HG02938 (cell line): ENCODE measurements around the gene STRIP2.
"Not testable (repeated sequence)": the region's sequence is repeated elsewhere in the genome, so short reads cannot be mapped to it uniquely, and the experiment has no call there.

Experiments used
- ATAC-seq: cut with Tn5 transposase; IDR thresholded peaks from one replicate; pipeline ENCODE4 v1.9.1; 2021; ENCODE audit warnings: mild to moderate bottlenecking, moderate library complexity; ENCODE audit not compliant: unreplicated experiment

The STRIP2 gene

DNA sequence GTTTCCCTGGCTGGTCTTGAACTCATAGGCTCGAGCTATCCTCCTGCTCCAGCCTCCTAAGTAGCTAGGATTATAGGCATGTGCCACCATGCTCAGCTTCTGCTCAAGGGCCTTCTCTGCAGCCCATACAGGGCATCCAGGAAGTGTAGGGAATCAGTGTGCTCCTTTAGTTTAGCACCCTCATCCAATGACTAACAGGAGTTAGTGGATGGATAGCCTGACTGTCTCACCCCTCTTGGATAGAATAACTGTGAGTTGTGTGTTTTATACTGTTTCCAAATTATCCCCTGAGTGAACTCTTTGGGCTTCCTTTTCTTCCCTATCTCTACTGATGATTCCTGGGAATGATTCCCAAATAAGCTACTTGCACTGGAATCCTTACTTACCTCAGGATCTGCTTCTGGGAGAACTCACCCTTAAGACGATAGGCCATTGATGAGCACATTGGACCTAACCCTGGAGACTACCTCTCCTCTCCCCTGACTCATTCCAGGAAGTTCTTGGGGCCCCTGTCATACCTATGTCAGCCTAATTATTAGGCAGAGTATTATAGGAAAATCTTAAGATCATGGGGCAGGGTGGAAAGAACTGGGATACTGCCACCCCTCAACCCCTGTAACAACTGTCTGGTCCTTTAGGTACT is 18.5 kb downstream of the STRIP2 start:
- no peak for ATAC-seq

DNA sequence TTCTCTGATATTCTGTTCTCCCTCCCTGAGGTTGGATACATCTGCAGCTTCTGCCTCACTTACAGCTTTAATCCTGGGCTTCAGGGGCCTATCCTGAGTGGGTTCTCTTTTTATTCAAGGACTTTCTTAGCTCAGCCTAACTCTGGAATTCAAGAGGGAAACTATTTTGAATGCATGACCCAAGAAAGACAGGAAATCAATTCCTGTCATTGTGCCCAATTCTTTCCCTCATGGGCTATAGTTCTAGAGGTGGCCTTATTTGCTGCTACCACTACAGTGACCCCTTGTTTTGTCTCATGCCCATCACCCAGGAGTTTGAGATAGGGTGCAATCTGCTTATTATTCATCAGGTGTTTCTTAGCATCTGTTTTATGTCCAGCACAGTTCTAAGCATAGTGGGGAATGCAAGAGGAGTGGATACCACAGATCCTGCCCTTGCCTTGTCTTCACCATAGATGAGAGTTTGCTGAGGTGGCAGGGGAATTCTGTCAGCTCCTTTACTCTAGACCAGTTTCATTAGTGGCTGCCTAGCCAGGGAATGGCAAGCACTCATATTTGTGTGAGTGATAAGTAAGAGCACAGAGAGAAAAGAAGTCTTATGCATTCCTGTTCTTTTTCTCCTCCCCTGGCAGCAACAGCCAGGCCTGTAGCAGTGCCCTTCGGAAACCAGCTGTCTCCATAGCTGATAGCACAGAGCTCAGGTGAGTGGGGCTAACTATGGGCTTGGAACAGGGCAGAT is 19.4 kb downstream of the STRIP2 start:
- ATAC-seq: no peak

DNA sequence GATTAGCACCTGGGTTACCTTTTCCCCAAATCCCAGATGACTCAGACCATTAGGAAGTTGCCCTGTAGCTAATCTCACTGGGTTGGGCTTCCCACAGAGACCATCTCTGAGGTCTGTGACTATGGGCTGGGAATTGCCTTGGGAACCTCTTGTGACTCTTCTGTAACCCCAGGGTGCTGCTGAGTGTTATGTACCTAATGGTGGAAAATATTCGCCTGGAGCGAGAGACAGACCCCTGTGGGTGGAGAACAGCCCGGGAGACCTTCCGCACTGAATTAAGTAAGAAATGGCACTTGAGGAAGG is 20.0 kb downstream of the STRIP2 start:
- ATAC-seq: no peak

DNA sequence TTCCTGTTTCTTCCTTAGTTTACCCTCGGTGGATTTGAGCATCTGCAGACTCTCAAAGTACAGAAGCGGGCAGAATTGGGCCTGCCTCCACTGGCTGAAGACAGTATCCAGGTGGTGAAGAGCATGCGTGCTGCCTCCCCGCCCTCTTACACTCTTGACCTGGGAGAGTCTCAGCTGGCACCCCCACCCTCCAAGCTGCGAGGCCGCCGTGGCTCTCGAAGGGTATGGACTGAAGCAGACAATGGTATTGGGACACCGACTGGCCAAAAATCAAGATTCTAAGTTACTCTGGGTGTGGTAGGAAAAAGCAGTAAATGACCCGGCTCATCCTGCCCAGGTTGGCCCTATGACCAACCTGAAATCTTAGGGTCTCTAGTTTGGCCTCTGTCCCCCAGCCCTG is 22.2 kb downstream of the STRIP2 start:
- ATAC-seq: no peak

DNA sequence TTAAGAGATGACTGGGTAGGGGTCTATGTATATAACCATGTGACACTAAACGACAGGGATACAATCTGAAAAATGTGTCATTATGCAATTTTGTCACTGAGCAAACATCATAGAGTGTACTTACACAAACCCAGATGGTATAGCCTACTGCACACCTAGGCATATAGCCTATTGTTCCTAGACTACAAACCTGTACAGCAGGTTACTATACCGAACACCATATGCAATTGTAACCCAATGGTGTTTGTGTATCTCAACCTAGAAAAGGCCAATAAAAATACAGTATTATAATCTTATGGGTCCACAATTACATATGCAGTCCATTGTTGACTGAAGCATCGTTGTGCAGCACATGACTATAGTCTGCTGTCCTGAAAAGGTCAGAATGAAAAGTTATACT is 22.9 kb downstream of the STRIP2 start:
- ATAC-seq: no peak

DNA sequence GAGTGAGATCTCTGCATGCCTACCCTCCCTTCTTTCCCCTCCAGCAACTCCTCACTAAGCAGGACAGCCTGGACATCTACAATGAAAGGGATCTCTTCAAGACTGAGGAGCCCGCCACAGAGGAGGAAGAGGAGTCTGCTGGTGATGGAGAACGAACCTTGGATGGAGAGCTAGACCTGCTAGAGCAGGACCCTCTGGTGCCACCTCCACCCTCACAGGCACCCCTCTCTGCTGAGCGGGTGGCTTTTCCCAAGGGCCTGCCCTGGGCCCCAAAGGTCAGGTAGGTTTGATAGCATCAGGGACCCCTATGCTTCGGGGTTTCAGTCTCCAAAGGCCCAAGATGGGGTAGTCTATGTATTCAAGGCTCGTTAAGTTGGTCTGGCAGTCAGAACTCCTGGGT is 23.9 kb downstream of the STRIP2 start:
- ATAC-seq: no peak

DNA sequence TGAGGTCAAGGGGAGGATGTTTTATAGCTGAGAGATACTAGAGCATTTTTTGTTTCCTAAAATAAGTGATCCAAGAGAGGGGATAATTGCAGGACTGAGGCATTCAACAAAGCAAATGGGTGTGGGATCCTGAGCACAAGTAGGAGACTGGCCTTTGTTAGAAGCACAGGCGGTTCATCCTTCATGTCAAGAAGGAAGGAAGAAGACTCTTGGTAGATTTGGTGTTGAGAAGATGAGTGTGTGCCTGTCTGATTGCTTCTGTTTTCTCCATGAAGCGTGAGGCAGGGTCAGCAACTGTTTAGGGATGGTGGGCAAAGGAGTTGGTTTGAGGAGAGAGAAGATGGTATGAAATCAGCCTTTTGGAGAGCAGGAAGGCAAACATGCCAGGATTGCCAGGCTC is 27.6 kb downstream of the STRIP2 start:
- ATAC-seq: no peak

DNA sequence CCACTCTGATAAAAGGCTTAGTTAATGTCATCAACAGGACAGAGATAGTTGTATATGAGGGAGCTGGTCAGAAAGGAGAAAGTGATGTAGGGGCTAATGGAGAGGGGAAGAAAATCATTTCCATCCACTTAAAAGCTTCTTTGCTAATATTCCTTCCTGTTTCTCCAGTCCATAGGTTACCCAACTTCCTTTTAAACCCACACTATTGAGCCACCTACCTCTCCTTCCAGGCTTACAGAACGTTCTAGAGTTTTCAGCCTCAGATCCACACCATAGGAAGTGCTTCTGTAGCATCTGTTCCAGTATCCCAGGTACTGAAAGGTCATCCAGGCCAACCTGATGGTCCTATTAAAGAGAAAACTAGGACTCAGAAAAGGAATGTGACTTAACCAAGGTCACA is 28.2 kb downstream of the STRIP2 start:
- no peak for ATAC-seq

DNA sequence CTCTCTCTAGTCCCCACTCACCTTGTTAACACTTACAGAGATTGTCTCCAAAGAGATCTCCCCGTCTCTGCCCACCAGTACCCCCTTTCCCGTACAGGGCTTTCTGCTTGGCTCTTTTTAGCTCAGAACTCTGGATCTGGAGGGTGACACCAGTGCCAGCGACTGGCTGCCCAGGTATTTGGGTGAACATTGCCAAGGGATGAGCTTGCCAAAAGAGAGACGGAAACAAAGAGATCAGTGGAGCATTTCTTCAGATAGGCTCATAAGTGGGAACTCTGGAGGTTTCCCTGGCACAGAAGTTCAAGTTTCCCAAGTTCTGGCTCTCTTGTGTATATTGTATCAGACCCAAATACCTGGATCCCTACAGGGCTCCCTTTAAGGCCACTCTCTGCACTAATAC is 30.0 kb downstream of the STRIP2 start:
- ATAC-seq: no peak

DNA sequence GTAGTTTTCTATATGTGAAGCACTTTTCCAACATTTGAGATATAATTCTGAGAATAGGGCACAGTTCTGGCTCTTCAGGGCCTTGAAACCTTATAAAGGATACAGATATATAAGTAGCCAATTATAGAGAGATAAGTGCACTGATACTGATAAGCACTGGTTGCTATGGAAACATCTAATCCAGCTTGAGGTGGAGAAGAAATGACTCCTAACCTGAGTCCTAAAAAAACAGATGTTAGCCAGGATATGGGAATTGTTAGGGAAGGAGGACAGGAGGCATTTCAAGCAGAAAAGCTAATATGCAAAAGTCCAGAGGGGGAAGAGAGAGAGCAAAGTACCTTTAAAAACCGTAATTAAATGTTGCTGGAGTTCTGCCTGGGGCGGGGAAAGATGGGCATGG is 30.8 kb downstream of the STRIP2 start:
- no peak for ATAC-seq

DNA sequence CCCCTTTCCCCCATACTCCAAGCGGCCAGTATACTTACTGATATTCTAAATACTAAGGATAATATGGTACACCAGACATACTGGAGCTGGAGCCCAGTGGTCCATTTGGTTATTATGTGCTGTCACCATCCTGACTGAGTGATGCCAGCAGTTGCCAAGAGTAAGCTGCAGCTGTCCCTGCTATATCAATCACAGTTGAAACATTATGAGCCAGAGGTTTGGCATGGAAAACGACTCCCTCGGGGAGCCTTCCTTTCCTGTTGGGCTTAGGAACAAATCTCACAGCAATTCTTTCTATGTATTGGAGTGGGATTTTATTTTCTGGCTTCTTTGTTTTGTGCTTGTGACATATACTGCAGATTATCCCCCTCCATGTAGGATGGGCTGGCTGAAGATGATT is 32.6 kb downstream of the STRIP2 start:
- ATAC-seq: no peak

DNA sequence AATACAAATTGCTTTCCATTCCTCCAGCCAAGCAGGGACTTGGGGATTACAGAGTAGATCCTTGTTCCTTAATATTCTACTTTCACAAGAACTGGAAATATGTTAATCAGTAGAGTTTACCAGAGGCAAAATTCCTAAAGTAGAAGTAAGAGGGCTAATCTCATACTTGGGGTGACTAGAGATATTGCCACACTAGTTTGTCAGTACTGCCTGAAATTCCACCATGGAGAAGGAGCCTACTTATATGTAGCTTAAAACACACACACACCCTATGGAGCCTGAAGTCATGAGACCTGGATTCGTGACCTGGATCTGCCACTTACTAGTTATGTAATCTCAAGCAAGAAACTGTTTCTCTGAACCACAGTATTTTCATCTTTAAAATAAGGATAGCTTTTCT is 33.9 kb downstream of the STRIP2 start:
- ATAC-seq: no peak

DNA sequence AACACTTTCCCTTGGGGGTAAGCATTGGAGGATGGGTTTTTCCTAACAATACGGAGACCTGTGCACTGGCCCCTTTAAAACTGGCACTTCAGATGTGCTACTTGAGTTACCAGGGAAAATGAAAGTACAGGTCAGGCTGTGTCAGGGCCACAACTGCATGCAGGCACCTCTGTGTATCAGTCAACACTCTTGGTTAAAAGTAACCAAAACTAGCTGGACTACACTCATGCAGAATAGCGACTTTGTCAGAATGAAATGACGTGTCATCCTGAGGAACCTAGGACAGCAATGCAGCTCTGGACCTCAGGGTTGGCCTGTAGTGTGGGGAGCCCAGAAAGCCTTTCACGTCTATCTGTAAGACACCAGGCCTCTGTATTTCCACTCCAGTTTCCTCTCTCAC is 34.3 kb downstream of the STRIP2 start:
- no peak for ATAC-seq

DNA sequence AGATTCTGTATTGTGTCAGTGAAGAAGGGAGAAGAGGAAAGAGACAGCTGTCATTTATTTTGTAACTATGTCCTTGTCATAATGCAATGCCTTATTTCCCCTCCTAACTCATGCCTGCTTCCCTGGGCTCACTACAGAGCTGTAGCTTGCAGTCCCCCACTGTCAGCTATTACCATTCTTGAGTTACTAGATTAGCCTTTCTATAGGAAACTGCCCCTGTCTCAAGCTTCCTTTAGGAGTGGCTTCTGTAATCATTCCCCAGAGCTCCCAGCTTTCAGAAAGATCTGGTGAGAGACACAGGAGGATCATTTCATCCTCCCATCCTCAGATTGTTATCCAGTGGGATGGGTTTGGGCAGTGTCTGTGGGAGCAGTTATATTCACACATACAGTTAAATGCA is 35.7 kb downstream of the STRIP2 start:
- no peak for ATAC-seq

DNA sequence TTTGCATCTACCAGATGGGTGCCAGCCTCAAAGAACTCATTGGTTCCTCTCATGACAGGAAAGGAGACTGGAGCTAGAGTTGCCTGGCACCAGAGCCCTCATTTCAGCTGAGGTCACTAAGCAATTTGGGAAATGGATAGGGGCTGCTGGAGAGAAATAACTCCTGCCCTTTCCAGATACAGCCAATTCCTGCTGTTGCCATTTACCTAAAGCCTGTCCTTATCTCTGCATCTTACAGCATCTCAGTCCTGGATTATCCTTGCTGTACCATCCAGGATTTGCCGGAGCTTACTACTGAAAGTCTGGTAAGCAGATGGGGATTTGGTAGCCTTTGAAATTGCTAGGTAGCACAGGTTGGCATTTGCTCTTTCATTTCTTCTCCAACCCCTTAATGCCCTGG is 36.2 kb downstream of the STRIP2 start:
- no peak for ATAC-seq

DNA sequence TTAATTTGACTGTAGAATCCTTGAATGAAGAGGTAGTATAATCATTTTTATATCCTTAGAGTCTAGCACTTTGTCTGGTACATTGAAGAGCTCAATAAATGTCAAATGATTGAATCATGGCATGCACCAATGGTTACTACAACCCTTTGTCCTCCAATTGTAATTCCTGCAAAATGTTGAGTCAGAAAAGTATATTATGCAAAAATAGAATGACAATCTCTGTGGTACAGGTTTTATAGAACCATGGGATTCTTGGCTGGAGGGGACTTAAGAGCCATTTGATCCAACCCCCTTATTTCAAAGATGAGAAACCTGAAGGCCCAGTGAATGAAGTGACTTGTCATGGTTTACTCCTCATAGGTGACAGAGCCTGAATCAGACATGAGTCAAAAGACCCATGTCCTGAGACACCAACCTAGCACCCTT is 37.2 kb downstream of the STRIP2 start:
- ATAC-seq: no peak

DNA sequence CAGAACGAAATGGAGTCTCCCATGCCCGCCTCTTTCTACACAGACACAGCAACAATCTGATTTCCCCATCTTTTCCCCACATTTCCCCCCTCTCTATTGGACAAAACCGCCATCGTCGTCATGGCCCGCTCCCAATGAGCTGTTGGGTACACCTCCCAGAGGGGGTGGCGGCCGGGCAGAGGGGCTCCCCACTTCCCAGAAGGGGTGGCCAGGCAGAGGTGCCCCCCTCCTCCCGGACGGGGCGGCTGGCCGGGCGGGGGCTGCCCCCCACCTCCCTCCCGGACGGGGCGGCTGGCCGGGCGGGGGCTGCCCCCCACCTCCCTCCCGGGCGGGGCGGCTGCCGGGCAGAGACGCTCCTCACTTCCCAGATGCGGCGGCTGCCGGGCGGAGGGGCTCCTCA is 41.7 kb downstream of the STRIP2 start:
- ATAC-seq: not testable (repeated sequence)

DNA sequence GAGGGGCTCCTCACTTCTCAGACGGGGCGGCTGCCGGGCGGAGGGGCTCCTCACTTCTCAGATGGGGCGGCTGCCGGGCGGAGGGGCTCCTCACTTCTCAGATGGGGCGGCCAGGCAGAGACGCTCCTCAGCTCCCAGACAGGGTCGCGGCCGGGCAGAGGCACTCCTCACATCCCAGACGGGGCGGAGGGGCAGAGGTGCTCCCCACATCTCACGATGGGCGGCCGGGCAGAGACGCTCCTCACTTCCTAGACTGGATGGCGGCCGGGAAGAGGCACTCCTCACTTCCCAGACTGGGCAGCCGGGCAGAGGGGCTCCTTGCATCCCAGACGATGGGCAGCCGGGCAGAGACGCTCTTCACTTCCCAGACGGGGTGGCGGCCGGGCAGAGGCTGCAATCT is 42.2 kb downstream of the STRIP2 start:
- not testable (repeated sequence) for ATAC-seq

DNA sequence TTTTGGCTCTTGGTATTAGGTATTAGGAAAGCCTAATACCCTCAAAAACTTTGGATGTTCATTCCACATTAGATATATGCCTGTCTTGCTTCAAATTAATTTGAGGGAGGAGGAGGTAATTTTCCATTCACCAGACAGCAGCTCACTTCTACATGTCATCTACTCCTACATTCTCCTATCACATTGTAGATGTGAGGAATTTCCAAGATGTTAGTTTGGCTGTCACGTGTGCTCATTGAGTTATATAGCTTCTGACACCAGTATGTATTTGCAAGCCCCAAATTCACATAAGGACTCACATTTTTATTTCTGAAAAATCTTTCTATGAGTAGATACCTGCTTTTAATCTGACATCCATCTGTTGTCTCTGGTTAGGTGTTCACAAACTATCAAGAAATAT is 45.6 kb downstream of the STRIP2 start:
- ATAC-seq: no peak

DNA sequence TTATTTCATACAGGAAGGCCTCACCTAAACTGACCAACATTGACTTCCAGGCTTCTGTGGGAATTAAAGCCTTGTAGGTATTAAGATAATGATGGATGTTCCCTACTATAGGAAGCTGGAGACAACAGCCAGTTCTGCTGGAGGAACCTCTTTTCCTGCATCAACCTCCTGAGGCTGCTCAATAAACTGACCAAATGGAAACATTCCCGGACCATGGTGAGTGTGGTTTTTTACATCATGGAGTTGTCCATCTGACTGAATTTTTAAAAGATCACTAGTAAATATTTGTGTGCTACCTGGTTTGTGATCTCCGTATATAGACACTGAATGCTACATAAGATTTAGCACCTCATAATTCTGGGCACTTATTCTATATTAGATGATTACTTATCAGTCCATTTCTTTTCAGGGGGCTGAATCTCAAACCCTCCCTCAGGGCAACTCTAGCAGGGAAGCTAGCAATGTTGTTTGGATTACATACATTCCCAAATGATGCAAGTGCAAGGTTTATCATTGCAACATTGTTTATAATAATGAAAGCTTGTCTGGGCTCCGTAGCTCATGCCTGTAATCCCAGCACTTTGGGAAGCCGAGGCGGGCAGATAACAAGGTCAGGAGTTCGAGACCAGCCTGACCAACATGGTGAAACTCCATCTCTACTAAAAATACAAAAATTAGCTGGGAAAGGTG is 46.6 kb downstream of the STRIP2 start:
- ATAC-seq: no peak

DNA sequence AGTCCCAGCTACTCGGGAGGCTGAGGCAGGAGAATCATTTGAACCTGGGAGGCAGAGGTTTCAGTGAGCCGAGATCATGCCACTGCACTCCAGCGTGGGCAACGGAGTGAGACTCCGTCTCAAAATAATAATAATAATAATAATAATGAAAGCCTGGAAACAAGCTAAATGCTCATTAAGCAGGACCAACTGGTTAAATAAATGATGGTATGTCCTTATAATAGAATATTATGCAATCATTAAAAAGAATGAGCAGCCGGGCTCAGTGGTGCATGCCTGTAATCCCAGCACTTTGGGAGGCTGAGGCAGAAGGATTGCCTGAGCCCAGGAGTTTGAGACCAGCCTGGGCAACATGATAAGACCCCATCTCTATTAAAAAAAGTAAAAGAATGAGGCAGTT is 47.1 kb downstream of the STRIP2 start:
- ATAC-seq: not testable (repeated sequence)

DNA sequence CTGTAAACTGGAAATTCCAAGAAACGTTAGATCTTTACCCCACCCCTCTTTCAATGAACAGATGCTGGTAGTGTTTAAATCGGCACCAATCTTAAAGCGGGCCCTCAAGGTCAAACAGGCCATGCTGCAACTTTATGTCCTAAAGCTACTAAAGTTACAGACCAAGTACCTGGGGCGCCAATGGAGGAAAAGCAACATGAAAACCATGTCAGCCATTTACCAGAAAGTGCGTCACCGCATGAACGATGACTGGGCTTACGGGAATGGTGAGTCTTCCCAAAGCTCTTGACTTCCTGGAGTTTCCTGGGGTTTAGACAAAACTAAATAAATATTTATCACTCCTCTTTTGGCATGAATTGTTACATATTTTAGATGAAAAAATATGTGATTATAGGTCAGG is 48.5 kb downstream of the STRIP2 start:
- ATAC-seq: no peak
